Left colon (tissue), 2 donors: Measurements from ENCODE around the gene ANKRD18A. TPM values are rescaled to one million over a fixed set of nuclear protein-coding genes. Genes with fewer than 3 reads are reported as not detected.
"Not testable (repeated sequence)": the region's sequence is repeated elsewhere in the genome, so short reads cannot be mapped to it uniquely, and the experiment has no call there.

Experiments
- ATAC-seq: fragments of 200-7000 bp; cut with Tn5 transposase; one replicate; pipeline ENCODE4 v1.9.1; 2020; ENCODE audit warnings: mild to moderate bottlenecking, moderate library complexity
- DNase-seq, 2 donors: peaks; one replicate each; pipeline ENCODE4 v3.0.0-alpha.2; 2020
- intact Hi-C, 2 donors: fragments of 100-400 bp; cut with DNase I in 1 of 2; cut with micrococcal nuclease in 1 of 2; formaldehyde crosslinking; loops; one replicate each; pipeline versions ENCODE4 v1.11.2 to v1.14.0; 2022; cut with DNase I, micrococcal nuclease
- total RNA-seq, 2 donors: library from RNA; stranded (reverse); fragmentation: NEBNext Ultra II Directional; extraction: Animal tissue kit (Norgen Biotek cat#: 25700); gene quantifications; one replicate each; pipeline ENCODE4 v1.2.1, GENCODE V29; 2021
- donor health status: DM: no; HTN: no; CAD: no.
- donor health status: DM: yes; HTN: yes; CAD: no.

ANKRD18A gene
- total RNA-seq, 2 donors from 2014 or later, result 12.2 to 12.3 TPM

DNA sequence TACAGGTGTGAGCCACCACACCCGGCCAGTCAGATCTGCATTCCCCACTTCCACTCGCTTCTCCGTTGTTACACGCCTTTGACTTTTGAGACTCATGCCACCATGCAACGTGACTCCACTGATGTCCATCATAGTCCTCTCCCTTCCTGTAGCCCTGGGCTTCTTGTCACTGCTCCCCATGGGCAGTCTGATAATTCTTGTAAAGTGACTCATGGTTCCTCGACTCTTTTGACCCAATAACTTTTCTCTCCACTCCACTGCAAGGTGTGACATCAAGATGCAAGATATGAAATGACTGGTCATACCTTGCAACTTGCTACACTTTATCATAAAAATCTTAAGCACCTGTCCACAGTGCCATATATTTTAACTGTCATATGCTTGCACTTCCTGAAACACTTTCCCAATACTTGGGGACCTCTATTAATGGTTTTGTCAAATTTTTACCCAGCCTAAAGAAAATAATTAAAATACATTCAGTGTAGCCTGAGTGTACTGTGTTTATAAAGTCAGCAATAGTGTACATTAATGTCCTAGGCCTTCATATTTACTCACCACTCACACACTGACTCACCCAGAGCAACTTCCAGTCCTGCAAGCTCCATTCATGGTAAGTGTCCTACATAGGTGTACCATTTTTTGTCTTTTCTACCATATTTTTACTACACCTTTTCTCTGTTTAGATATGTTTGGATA, 18.6 kb upstream of the ANKRD18A start:
- no peak for ATAC-seq
- intact Hi-C loops, result no loop called here

GRCh38 chr9:38634315-38634714, 13.9 kb upstream of the ANKRD18A start:
- no peak for ATAC-seq
- intact Hi-C loops, result no loop called here
- DNase-seq, result no peak

More for the DNA sequence above, 18.6 kb upstream of the ANKRD18A start:
- DNase-seq, result no peak

- intact Hi-C loops, result no loop called here
- DNase-seq (no peak), ATAC-seq (no peak)
Measured at GRCh38 chr9:38629511-38629910, 9.1 kb upstream of the ANKRD18A start.

- intact Hi-C loops, result no loop called here
- no peak for ATAC-seq
- DNase-seq, result no peak
Measured at GRCh38 chr9:38626006-38626405, 5.6 kb upstream of the ANKRD18A start.

DNA sequence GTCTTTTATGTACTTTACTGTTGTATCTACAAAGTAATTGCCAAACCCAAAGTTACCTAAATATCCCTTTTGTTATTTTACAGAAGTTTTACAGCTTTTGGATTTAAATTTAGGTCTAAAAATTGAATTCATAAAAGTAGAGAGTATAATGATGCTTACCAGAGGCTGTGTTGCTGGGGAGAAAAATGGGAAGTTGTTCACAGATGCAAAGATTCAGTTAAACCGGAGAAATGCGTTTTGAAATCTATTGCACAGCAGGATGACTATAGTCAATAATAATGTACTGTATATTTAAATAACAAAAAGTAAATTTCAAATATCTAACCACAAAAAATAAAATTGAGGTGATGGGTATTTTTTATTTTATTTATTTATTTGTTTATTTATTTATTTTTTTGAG, 2.6 kb upstream of the ANKRD18A start:
- intact Hi-C loops, result loop anchor here in 1 of 2 donors (5.0 kb wide), 1 partner anchor 49 kb away; no protein-coding TSS in a partner anchor
- ATAC-seq (no peak), DNase-seq (no peak)

DNA sequence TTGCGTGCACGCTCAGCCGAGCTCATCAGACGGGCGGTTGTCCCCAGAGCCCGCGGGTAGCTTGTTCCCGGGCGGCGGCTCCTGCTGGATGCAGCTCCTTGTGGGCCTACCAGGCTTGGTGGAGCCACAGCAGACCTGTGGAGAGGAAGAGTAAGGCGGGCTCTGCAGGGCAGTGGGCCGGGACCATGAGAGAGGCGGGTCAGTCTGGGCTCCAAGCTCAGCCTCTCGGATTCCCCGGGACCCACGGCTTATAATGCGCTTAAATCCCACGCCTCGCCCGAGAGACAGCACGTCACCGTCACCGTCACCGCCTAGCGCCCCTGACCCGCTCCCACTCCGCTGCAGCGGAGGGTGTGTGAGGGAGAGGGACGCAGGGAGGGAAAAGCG, 1.9 kb upstream of the ANKRD18A start:
- peak; percentile 26 to 52 for DNase-seq
- intact Hi-C loops, result loop anchor here in 1 of 2 donors (5.0 kb wide), 1 partner anchor 50 kb away; no protein-coding TSS in a partner anchor
- ATAC-seq, result peak; percentile 13

DNA sequence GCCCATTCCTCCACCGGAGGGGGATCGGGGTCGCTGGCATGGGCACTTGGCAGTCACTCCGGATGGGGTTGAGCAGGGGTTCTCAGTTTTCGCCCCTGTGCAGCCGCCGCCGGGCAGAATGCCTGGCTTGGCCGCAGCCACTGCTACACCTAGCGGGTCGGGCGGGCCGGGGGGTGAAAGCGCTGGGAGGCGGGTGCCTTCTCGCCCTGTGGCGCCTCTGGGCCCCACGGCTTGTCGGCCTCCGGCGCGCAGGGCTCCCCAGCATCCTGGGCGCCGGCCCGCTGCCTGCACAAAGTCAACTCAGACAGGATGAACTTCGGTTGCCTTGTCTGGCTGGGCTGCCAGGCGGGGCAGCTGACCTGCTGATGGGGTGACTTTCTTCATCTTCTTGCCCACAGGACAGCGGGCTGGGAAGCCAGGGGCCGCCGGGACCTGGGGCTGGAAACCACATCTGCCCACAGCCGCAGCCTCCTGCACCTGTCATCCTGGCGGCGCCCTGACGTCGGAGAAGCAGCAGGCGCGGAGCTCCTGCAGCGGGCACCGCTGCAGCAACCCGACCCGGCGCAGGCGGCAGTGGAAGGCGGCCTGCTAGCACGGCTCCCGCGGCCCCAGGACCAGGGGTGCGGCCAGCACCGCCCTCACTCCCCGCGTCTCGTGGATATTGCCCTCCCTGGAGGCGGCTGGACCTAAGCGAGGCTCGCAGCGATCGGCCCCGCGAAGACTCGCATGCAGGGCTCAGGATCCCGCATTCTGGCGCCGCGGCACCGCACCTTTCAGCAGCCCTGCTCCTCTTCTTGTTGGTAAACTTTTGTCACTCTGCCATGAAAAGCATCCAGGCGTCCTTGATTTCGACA, 1.3 kb upstream of the ANKRD18A start:
- intact Hi-C loops, result loop anchor here in 1 of 2 donors (5.0 kb wide), 1 partner anchor 51 kb away; no protein-coding TSS in a partner anchor
- peak; percentile 41 for ATAC-seq
- DNase-seq, result peak; percentile 29 to 45

DNA sequence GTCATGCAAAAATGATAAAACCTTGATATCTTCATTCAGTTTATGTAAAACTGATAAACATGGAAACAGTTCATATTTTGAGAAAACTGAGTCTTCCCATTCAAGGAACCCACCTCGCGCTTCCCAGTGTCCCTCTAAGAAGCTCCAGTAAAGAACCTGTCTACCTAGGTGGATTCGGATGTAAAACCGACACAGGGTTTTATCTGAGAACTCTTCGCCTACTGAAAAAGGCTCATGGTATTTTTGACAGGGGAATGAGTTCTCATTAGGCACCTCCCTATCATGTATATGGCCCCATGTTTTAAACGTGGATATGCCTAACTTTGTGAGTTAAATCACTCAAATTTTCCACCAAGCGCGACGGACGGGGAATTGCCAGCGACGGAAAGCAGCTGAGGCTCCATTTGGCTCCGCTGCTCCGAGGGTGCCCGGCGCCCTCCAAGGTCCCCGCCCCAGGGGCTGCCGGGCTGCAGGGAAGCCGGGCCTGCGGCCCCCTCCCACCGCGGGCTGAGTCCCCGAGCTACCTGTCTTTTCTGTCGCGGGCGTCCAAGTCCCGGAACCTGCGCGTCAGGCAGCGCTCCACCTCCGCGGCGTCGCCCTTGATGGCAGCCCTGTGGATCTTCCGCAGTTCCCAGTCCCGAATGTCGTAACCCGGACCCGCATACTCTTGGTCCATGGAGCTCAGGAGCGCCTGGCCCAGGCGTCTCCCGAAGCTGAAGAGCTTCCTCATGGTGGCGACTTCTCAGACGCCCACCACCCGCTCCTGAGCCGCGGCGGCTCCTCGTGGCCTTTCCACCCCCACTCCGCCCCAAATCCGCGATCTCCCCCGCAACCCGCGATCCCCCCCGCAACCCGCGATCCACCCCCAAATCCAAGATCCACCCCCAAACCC, 594 bp downstream of the ANKRD18A start:
- intact Hi-C loops, result loop anchor here in 1 of 2 donors (5.0 kb wide), 1 partner anchor 52 kb away; no protein-coding TSS in a partner anchor
- DNase-seq, result peak; percentile 28 to 56

GRCh38 chr9:38598029-38598745, 22.2 kb downstream of the ANKRD18A start:
- intact Hi-C loops, DNase-seq, ATAC-seq: not testable (repeated sequence)

More for the DNA sequence above, 594 bp downstream of the ANKRD18A start:
- peak; percentile 35 for ATAC-seq

DNA sequence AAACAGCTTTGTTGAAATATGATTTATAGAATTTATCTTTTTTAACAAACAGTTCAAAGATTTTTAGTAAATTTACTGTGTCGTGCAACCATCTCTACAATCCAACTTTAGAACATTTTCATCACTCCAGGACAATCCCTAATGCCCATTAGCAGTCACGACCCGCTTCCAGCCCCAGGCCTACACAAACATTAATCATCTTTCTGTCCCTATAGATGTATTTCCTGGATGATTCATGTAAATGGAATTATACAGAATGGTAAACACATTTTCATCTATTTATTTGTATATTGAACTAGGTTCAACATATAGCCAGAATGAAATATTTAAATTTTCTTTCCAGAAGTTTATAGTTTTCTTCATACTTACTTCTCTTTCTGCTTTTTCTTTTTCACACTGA, 25.3 kb downstream of the ANKRD18A start:
- intact Hi-C loops, ATAC-seq, DNase-seq: not testable (repeated sequence)

- ATAC-seq, DNase-seq, intact Hi-C loops: not testable (repeated sequence)
Measured at GRCh38 chr9:38591346-38592063, 28.9 kb downstream of the ANKRD18A start.

GRCh38 chr9:38583765-38584164, 36.6 kb downstream of the ANKRD18A start:
- intact Hi-C loops, ATAC-seq, DNase-seq: not testable (repeated sequence)

DNA sequence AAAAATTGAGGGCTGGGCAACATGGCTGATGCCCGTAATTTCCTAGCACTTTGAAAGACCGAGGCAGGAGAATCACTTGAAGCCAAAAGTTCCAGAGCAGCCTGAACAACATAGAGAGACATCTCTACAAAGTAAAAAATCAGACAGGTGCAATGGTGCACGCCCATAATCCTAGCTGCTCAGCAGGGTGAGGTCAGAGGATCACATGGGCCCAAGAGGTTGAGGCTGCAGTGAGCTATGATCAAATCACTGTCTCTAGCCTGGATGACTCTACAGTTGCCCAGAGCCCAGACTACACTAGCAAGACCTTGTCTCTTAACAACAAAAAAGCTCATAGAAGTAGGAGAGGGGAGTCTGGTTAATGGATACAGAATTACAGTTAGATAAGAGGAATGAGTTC, 40.3 kb downstream of the ANKRD18A start:
- intact Hi-C loops, ATAC-seq, DNase-seq: not testable (repeated sequence)

DNA sequence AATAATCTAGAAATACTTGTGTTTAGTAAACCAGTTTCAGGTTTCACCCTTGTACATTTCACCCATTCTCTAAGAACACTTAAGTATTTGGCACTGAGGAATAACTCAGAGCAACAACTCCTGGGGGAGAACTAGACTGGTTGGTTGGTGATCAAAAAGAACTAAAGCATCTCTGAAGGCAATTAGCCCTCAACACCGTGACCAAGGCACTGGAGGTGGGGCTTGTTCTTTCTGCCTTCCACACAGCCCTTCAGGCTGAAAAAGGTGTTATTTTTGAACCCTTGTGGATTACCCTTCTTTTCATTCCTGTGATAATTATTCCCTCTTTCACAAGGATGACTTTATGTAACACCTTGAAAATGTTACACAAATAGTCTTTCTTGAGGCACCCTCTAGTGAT, 44.2 kb downstream of the ANKRD18A start:
- intact Hi-C loops, ATAC-seq, DNase-seq: not testable (repeated sequence)

DNA sequence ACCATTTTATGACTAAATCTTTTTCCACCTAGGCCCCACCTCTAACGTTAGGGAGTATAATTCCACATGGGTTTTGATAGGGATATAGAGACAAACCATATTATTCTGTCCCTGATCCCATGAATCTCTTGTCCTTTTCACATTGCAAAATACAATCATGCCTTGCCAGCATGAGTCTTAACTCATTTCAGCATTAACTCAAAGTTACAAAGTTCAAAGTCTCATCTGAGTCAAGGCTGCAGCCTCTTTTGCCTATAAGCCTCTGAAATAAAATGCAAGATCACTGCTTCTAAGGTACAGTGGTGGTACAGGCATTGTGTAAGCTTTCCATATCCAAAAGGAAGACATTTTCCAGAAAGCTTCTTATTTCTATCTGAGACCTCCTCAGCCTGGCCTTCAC, 54.3 kb downstream of the ANKRD18A start:
- DNase-seq, intact Hi-C loops: not testable (repeated sequence)
- peak; percentile 46 for ATAC-seq

- intact Hi-C loops, DNase-seq, ATAC-seq: not testable (repeated sequence)
Measured at GRCh38 chr9:38565178-38565577, 55.2 kb downstream of the ANKRD18A start.

DNA sequence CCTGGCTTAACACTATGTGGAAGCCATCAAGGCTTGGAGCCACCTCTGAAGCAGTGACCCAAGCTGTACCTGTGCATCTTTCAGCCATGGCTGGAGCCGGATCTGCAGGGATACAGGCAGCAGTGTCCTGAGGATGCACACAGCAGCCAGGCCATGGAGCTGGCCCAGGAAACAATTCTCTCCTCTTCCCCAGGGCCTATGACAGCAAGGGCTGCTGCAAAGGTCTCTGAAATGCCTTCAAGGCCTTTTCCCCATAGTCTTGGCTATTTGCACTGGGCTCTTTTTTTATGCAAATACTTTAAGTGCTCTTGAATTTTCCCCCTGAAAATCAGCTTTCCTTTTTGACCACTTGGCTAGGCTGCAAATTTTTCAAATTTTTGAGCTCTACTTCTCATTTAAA, 56.5 kb downstream of the ANKRD18A start:
- intact Hi-C loops, ATAC-seq, DNase-seq: not testable (repeated sequence)
